Prostate gland (tissue), 1 donor: ENCODE data around the gene RAET1L.

ENCODE experiments used
- POLR2A ChIP-seq: fragments of 450-650 bp; IDR thresholded peaks from one replicate; pipeline ENCODE4 v1.6.1; 2016; ENCODE audit warnings: antibody characterized with exemption, mild to moderate bottlenecking
- POLR2AphosphoS5 ChIP-seq: sonication (generic); formaldehyde crosslinking; IDR thresholded peaks from one replicate; pipeline ENCODE4 v1.6.1; 2017; ENCODE audit warnings: antibody characterized with exemption

DNA sequence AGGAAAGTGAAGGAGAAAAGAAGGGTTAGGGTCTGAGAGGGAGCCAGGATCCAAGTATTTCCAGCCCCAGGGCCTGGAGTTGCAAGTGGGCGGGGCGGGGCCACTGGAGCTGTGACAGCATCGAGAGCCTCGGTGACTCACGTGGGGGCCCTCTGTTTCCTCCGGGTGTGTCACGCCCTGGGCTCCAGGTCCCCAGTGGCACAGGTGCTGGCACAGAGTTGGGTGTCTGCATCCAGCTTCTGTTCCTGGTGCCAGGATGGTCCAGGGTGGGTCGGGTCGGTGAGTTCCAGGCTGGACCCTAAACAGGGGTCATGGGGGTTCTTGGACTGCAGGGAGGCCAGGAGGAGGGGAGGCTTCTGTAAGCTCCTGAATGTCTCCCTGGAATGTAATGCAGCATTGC is 16.7 kb downstream of the RAET1L start:
- TF ChIP-seq POLR2AphosphoS5 (no peak), POLR2A (no peak)
